ENCODE data around the gene UGDH.

DNA sequence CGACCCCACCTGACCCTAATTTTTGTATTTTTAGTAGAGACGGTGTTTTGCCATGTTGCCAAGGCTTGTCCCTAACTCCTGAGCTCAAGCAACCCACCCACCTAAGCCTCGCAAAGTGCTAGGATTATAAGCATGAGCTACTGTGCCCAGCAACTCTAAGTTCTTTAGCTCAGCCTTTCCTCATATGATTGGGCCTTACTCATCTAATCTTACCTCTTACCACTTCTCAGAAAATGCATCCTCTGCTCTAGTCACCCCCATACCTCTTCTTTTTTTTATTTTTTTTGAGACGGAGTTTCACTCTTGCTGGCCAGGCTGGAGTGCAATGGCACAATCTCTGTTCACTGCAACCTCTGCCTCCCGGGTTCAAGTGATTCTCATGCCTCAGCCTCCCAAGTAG, 35.6 kb upstream of the UGDH start:
- TF ChIP-seq, protein P1, sequence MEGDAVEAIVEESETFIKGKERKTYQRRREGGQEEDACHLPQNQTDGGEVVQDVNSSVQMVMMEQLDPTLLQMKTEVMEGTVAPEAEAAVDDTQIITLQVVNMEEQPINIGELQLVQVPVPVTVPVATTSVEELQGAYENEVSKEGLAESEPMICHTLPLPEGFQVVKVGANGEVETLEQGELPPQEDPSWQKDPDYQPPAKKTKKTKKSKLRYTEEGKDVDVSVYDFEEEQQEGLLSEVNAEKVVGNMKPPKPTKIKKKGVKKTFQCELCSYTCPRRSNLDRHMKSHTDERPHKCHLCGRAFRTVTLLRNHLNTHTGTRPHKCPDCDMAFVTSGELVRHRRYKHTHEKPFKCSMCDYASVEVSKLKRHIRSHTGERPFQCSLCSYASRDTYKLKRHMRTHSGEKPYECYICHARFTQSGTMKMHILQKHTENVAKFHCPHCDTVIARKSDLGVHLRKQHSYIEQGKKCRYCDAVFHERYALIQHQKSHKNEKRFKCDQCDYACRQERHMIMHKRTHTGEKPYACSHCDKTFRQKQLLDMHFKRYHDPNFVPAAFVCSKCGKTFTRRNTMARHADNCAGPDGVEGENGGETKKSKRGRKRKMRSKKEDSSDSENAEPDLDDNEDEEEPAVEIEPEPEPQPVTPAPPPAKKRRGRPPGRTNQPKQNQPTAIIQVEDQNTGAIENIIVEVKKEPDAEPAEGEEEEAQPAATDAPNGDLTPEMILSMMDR (IDR thresholded peaks at IDR 0.05): no peak
- TF ChIP-seq POLR2A (IDR thresholded peaks at IDR 0.05): no peak
